GM23248 (cell line): ENCODE results near the gene CXorf49B. TPM values are rescaled to one million over a fixed set of nuclear protein-coding genes. Genes with fewer than 3 reads are reported as not detected.

ENCODE experiments used
- DNase-seq: peaks from one replicate; pipeline ENCODE4 v3.0.0-alpha.2; 2015
- H2AFZ ChIP-seq: fragments of 200-600 bp; sonication (generic); 2 replicates; pipeline ENCODE4 v1.6.1; 2016; ENCODE audit warnings: antibody characterized with exemption
- H3F3A ChIP-seq: fragments of 200-600 bp; sonication (generic); 2 replicates; pipeline ENCODE4 v1.6.1; 2016; ENCODE audit warnings: mild to moderate bottlenecking, antibody characterized with exemption, mixed run types; ENCODE audit not compliant: insufficient read depth
- H3K27ac ChIP-seq: fragments of 200-600 bp; sonication (generic); 2 replicates; pipeline ENCODE4 v1.5.1; 2016; ENCODE audit warnings: mild to moderate bottlenecking
- H3K27me3 ChIP-seq: fragments of 200-600 bp; sonication (generic); replicated peaks from 2 replicates; pipeline ENCODE4 v1.6.1; 2016; ENCODE audit warnings: mild to moderate bottlenecking; ENCODE audit not compliant: insufficient read depth
- H3K36me3 ChIP-seq: fragments of 200-600 bp; sonication (generic); 2 replicates; pipeline ENCODE4 v1.6.1; 2016; ENCODE audit warnings: low read depth, mild to moderate bottlenecking
- H3K4me1 ChIP-seq: fragments of 200-600 bp; sonication (generic); 2 replicates; pipeline ENCODE4 v1.6.1; 2016; ENCODE audit warnings: mild to moderate bottlenecking; ENCODE audit not compliant: insufficient read depth
- H3K4me2 ChIP-seq: fragments of 200-600 bp; sonication (generic); one replicate; pipeline ENCODE4 v1.6.1; 2016; ENCODE audit warnings: mild to moderate bottlenecking; ENCODE audit not compliant: unreplicated experiment
- H3K4me3 ChIP-seq: fragments of 200-600 bp; sonication (generic); 2 replicates; pipeline ENCODE4 v1.5.1; 2016; ENCODE audit warnings: mild to moderate bottlenecking
- H3K79me2 ChIP-seq: fragments of 200-600 bp; sonication (generic); 2 replicates; pipeline ENCODE4 v1.6.1; 2016; ENCODE audit warnings: mild to moderate bottlenecking; ENCODE audit not compliant: insufficient read depth
- H3K9ac ChIP-seq: fragments of 200-600 bp; sonication (generic); 2 replicates; pipeline ENCODE4 v1.6.1; 2016; ENCODE audit warnings: mild to moderate bottlenecking
- H3K9me2 ChIP-seq: fragments of 200-600 bp; sonication (generic); 2 replicates; pipeline ENCODE4 v1.6.1; 2016; ENCODE audit warnings: mixed run types, mild to moderate bottlenecking, moderate library complexity; ENCODE audit not compliant: insufficient read depth
- H3K9me3 ChIP-seq: fragments of 200-600 bp; sonication (generic); one replicate; pipeline ENCODE4 v1.6.1; 2017; ENCODE audit warnings: low read depth
- H4K20me1 ChIP-seq: fragments of 200-600 bp; sonication (generic); 2 replicates; pipeline ENCODE4 v1.6.0; 2016; ENCODE audit not compliant: insufficient read depth
- EZH2 ChIP-seq: fragments of 200-600 bp; sonication (generic); IDR thresholded peaks from 2 replicates; pipeline ENCODE4 v1.6.1; 2018; ENCODE audit warnings: antibody characterized with exemption, mild to moderate bottlenecking; ENCODE audit not compliant: insufficient read depth, poor library complexity, severe bottlenecking
- EZH2phosphoT487 ChIP-seq: fragments of 200-600 bp; sonication (generic); IDR thresholded peaks from 2 replicates; pipeline ENCODE4 v1.6.1; 2018; ENCODE audit warnings: antibody characterized with exemption, moderate library complexity, mild to moderate bottlenecking, low read depth; ENCODE audit not compliant: insufficient read depth
- WGBS, 2 experiments: methylation state at CpG; one replicate each; pipeline ENCODE4 v1.1.6; 2015 to 2017; ENCODE audit warnings: low lambda C conversion rate in 2 of 2, low coverage in 1 of 2; ENCODE audit errors: missing lambda C conversion rate in 2 of 2; 5-methylcytosine and 5-hydroxymethylcytosine counted together
- in situ Hi-C: fragments of 300-500 bp; cut with MboI; formaldehyde crosslinking; loops from 2 replicates; pipeline ENCODE4 v1.15.0; 2020
- polyA plus RNA-seq: library from polyadenylated mRNA; unstranded; fragments of >200 nt; fragmentation: Nextera tagmentation; extraction: Ambion mirVana; gene quantifications from 2 replicates; pipeline ENCODE4 v1.2.1, GENCODE V29; 2016
- small RNA-seq: library from RNA; depleted of rRNA; stranded (forward); fragments of <200 nt; gene quantifications from one replicate; pipeline ENCODE3, GENCODE V24; 2014; ENCODE audit warnings: low read depth, low replicate concordance
- total RNA-seq: library from RNA; depleted of rRNA; stranded (reverse); fragments of >200 nt; shearing (Covaris generic); gene quantifications from 2 replicates; pipeline ENCODE4 v1.2.3, GENCODE V29; 2014; rRNA removed

The CXorf49B gene
- total and polyA plus RNA-seq, 2 experiments from 2014 or later, result not detected

- TF ChIP-seq EZH2phosphoT487 (no peak), EZH2 (no peak)
- Histone ChIP-seq H3K4me1 (no peaks in the 10 kb centered on the region), H3K9me2 (no peaks in the 10 kb centered on the region), H3K9me3 (no peaks in the 10 kb centered on the region), H3K4me2 (no peak overlapping the region), H3F3A (no peaks in the 10 kb centered on the region), H3K9ac (no peak overlapping the region), H4K20me1 (no peaks in the 10 kb centered on the region), H3K27ac (no peak overlapping the region), H3K79me2 (no peaks in the 10 kb centered on the region), H3K36me3 (no peaks in the 10 kb centered on the region), H3K27me3 (no peaks in the 10 kb centered on the region), H2AFZ (no peak overlapping the region), H3K4me3 (no peak overlapping the region)
- DNase-seq, result no peak
- 41 to 61% methylated on average over 5 to 14 of the region's 25 CpGs for WGBS, 2 experiments
- in situ Hi-C loops, result no loop called here
Measured at GRCh38 chrX:71814123-71814912, 51.2 kb downstream of the CXorf49B start.

GRCh38 chrX:71815121-71815905, 52.2 kb downstream of the CXorf49B start:
- no peak for DNase-seq
- in situ Hi-C loops, result no loop called here
- no peaks in the 10 kb centered on the region for H3K36me3 ChIP-seq

GRCh38 chrX:71815906-71816156, 52.7 kb downstream of the CXorf49B start:
- 38% methylated on average over 2 of the region's 2 CpGs; no CpG with 5 or more reads in 1 of the 2 experiments for WGBS, 2 experiments
- DNase-seq, result no peak

More at GRCh38 chrX:71815121-71815905, 52.2 kb downstream of the CXorf49B start:
- Histone ChIP-seq H4K20me1 (no peaks in the 10 kb centered on the region), H3K27ac (no peak overlapping the region), H3K4me2 (no peak overlapping the region), H3K9ac (no peak overlapping the region), H3K79me2 (no peaks in the 10 kb centered on the region), H3K4me3 (no peak overlapping the region), H3K9me3 (no peaks in the 10 kb centered on the region), H3K9me2 (no peaks in the 10 kb centered on the region), H3K4me1 (no peaks in the 10 kb centered on the region), H3K27me3 (no peaks in the 10 kb centered on the region), H2AFZ (no peak overlapping the region), H3F3A (no peaks in the 10 kb centered on the region)
- WGBS, 2 experiments, result 11 to 30% methylated on average over 11 to 12 of the region's 14 CpGs
- TF ChIP-seq EZH2 (no peak), EZH2phosphoT487 (no peak)

More at GRCh38 chrX:71815906-71816156, 52.7 kb downstream of the CXorf49B start:
- no peak overlapping the region for H2AFZ ChIP-seq
- TF ChIP-seq EZH2, result no peak
- no peak for TF ChIP-seq EZH2phosphoT487
- no peaks in the 10 kb centered on the region for H3K36me3 ChIP-seq
- no peaks in the 10 kb centered on the region for H3K9me3 ChIP-seq
- no peaks in the 10 kb centered on the region for H3F3A ChIP-seq
- no peak overlapping the region for H3K9ac ChIP-seq
- no peak overlapping the region for H3K27ac ChIP-seq
- H3K4me1 ChIP-seq, result no peaks in the 10 kb centered on the region
- no peaks in the 10 kb centered on the region for H3K9me2 ChIP-seq
- H3K4me3 ChIP-seq, result no peak overlapping the region
- no peaks in the 10 kb centered on the region for H4K20me1 ChIP-seq
- in situ Hi-C loops, result no loop called here
- H3K79me2 ChIP-seq, result no peaks in the 10 kb centered on the region
- H3K27me3 ChIP-seq, result no peaks in the 10 kb centered on the region
- no peak overlapping the region for H3K4me2 ChIP-seq

Small RNAs within 50 kb of the gene (small RNA-seq; reads per million reads assigned to genes)
- not detected for gene BX276092.1
- not detected for gene BX276092.6
- not detected for gene BX276092.8

Other genes with a start within 250 kb of the CXorf49B start
- 97.1 and 119 TPM in 2 replicates for gene OGT, start 230.2 kb upstream of the CXorf49B start, total RNA-seq
- 31.5 and 42.1 TPM in 2 replicates for gene OGT, start 230.2 kb upstream of the CXorf49B start, polyA plus RNA-seq
- gene GCNA, start 184.9 kb upstream of the CXorf49B start, total RNA-seq, result 2.2 and 2.5 TPM in 2 replicates
- 0.99 and 1.5 TPM in 2 replicates for gene GCNA, start 184.9 kb upstream of the CXorf49B start, polyA plus RNA-seq
- gene CXCR3, start 144.8 kb upstream of the CXorf49B start, total RNA-seq, result not detected in 2 replicates
- not detected in 2 replicates for gene CXCR3, start 144.8 kb upstream of the CXorf49B start, polyA plus RNA-seq
- gene CXorf49, start 45.1 kb upstream of the CXorf49B start, total RNA-seq, result not detected in 2 replicates
- not detected in 2 replicates for gene CXorf49, start 45.1 kb upstream of the CXorf49B start, polyA plus RNA-seq
- 3.2 and 4.7 TPM in 2 replicates for gene NHSL2, start 147.5 kb downstream of the CXorf49B start, total RNA-seq
- 5.3 and 6.5 TPM in 2 replicates for gene NHSL2, start 147.5 kb downstream of the CXorf49B start, polyA plus RNA-seq